Measurements from ENCODE around the gene DERA. TPM values are rescaled to one million over a fixed set of nuclear protein-coding genes. Genes with fewer than 3 reads are reported as not detected.

The DERA gene
- 73.4 and 74.7 TPM in 2 replicates for total RNA-seq

DNA sequence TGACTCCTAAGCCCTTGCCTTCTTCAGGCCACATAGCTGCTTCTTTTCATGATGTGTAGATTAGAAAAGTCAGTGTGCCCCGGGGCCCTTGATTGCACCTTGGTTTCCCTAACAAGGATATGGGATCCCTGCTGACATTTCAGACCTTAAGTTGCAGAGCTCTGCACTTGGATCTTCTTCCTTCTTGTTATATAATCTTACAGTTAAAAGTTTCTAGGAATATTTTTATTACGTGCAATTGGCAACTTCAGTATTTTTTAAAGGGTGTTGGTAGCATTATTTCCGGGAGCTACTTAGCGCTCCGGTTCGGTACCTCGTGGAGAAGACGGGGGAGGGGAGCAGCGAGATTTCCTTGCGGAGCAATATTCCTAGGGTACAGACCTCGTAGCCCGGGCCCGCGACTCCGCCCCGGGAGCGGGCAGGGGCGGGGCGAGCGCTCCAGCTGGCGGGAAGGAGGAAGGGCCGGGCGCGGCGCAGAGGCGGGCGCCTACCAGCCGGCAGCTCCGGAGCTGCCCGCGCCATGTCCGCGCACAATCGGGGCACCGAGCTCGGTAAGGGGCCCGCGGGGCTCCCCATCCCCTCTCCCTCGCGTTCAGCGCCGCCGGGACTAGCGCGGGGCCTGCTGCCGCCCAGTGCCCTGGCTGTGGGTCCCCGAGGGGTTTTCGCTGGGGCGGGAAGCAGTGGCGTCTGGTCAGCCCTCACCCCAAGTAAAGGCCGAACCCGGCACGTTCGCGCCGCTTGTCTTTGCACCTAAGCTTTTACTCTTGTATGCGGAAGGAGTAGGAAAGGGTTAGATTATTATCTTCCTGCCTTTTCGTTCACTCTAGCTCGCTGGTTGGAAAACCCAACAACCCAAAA is at the start of gene DERA:
Gene DERA, plus strand, starts transcription at position 469 of the 858 bp plus-strand sequence. Its CDS starts 52 bp downstream, at position 521.

DNA sequence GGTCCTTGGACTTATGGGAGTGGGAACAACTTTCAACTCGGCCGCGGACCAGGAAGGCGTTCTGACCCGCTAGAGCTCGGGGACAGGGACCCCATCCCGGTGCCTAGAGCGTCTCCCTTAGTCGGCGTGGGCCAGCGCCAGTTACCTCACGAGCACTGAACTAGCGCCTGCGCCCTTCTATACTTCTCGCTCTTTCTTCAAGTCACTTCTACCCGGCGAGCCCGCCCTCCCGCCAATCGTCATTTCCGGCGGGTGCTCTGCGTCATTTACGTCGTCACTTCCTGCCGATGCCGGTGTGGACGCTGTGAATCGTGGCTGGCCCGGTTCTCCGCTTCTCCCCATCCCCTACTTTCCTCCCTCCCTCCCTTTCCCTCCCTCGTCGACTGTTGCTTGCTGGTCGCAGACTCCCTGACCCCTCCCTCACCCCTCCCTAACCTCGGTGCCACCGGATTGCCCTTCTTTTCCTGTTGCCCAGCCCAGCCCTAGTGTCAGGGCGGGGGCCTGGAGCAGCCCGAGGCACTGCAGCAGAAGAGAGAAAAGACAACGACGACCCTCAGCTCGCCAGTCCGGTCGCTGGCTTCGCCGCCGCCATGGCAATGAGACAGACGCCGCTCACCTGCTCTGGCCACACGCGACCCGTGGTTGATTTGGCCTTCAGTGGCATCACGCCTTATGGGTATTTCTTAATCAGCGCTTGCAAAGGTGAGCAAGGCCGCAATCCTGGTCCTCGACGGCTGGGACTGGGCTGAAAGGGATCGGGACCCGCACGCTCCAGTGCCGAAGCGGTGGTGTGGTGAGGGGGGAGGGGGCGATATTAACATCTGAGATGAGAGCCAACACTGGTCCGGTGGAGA is 28.8 kb upstream of the DERA start, which contains the start of gene STRAP:
Gene STRAP, plus strand, starts transcription at position 270 of the 854 bp plus-strand sequence. Its CDS starts 321 bp downstream, at position 591.

Other genes with a start within 250 kb of the DERA start
- gene EPS8, start 121.9 kb upstream of the DERA start, total RNA-seq: 31.3 and 47.7 TPM in 2 replicates
- gene STRAP, start 28.9 kb upstream of the DERA start, total RNA-seq: 157 and 181 TPM in 2 replicates